Heart left ventricle (tissue), 16 donors: ENCODE measurements around the gene BCKDK. TPM values are rescaled to one million over a fixed set of nuclear protein-coding genes. Genes with fewer than 3 reads are reported as not detected.
A peak's percentile ranks its signal among the peaks of the same experiment; 100 is the strongest.

Experiments
- ATAC-seq, 4 donors: fragments of 200-7000 bp; cut with Tn5 transposase; one replicate each; pipeline ENCODE4 v1.9.1; 2020 to 2022; ENCODE audit warnings: moderate library complexity in 4 of 4, mild to moderate bottlenecking in 3 of 4, moderate number of reproducible peaks in 1 of 4
- DNase-seq, 5 donors: peaks; one replicate each; pipeline ENCODE4 v3.0.0-alpha.2; 2020
- H3K27ac ChIP-seq, 12 donors: fragments of 200-600 bp; sonication (generic) in 4 of 12; one replicate each; pipeline versions ENCODE4 v1.5.0 to v1.8.0; 2016 to 2022; ENCODE audit warnings: mild to moderate bottlenecking in 2 of 12
- H3K27me3 ChIP-seq, 9 donors: fragments of 200-600 bp; sonication (generic) in 2 of 9; one replicate each; pipeline versions ENCODE4 v1.5.1 to v1.8.0; 2016 to 2022; ENCODE audit warnings: mild to moderate bottlenecking in 3 of 9
- H3K36me3 ChIP-seq, 9 donors: fragments of 200-600 bp; sonication (generic) in 2 of 9; one replicate each; pipeline versions ENCODE4 v1.5.0 to v1.8.0; 2018 to 2022; ENCODE audit warnings: mild to moderate bottlenecking in 2 of 9
- H3K4me1 ChIP-seq, 12 donors: fragments of 200-600 bp; sonication (generic) in 4 of 12; one replicate each; pipeline versions ENCODE4 v1.5.0 to v1.8.0; 2016 to 2022; ENCODE audit warnings: mild to moderate bottlenecking in 3 of 12
- H3K4me3 ChIP-seq, 12 donors: fragments of 200-600 bp; sonication (generic) in 4 of 12; one replicate each; pipeline versions ENCODE4 v1.5.0 to v1.8.0; 2017 to 2022; ENCODE audit warnings: mild to moderate bottlenecking in 9 of 12, moderate library complexity in 4 of 12
- H3K9me3 ChIP-seq, 12 donors: fragments of 200-600 bp; sonication (generic) in 4 of 12; one replicate each; pipeline versions ENCODE4 v1.5.0 to v1.8.0; 2016 to 2022; ENCODE audit warnings: mild to moderate bottlenecking in 1 of 12
- CTCF ChIP-seq, 12 donors: fragments of 200-600 bp; sonication (generic) in 4 of 12; IDR thresholded peaks; one replicate each; pipeline versions ENCODE4 v1.5.0 to v1.8.0; 2018 to 2022; ENCODE audit warnings: antibody characterized with exemption in 12 of 12, mild to moderate bottlenecking in 5 of 12
- POLR2A ChIP-seq, 2 donors: fragments of 450-650 bp; IDR thresholded peaks; one replicate each; pipeline ENCODE4 v1.6.1; 2017; ENCODE audit warnings: antibody characterized with exemption in 2 of 2, mild to moderate bottlenecking in 2 of 2, moderate library complexity in 2 of 2
- WGBS, 4 donors: extraction: QIAGEN DNeasy Blood & Tissue Kit in 2 of 4; methylation state at CpG; one replicate each; pipeline versions ENCODE4 v1.1.5 to v1.1.7; 2013 to 2018; 5-methylcytosine and 5-hydroxymethylcytosine counted together
- intact Hi-C, 10 donors: fragments of 100-400 bp; cut with DNase I; formaldehyde crosslinking; loops; one replicate each; pipeline versions ENCODE4 v1.11.1 to v1.14.2; 2022
- polyA plus RNA-seq, 2 donors: library from polyadenylated mRNA; stranded (reverse); fragments of 200-250 nt; gene quantifications; one replicate each; pipeline ENCODE4 v1.2.3, GENCODE V29; 2013
- total RNA-seq, 9 donors: library from RNA; depleted of rRNA in 2 of 9; stranded (reverse); fragments of >200 nt in 2 of 9; fragmentation: NEBNext Ultra II Directional in 3 of 9; extraction: Animal tissue kit (Norgen Biotek cat#: 25700) in 3 of 9; gene quantifications; one replicate each; pipeline versions ENCODE4 v1.1.0 to v1.2.4, GENCODE V29; 2016 to 2023
- donor health status: ischemic (EF 13 %, LVEDD 7.1; RV severe dilation, severe dysfunction).
- donor health status: healthy with polysubstance abuse.
- donor health status: DM: no; HTN: yes; CAD: no.
- donor health status: DM: no; HTN: no; CAD: no.
- donor health status: ischemic (EF 25% LVEDD 6.9; RV normal size, moderate dysfunction).
- donor health status: ischemic (EF 25% LVEDD 5.7; RV mildly dilated, moderate dysfunction).
- donor health status: healthy.
- donor health status: DM: yes; HTN: yes; CAD: no.
- donor health status: ischemic (EF 35%, LVEDD 5.7; RV mildly dilated, moderate dysfunction).
- donor health status: nonischemic (EF 11% LVEDD 7.7; RV severe dilation, severe dysfunction).
- donor health status: DM: yes; HTN: yes; CAD: no.
- donor health status: PGD.
- donor health status: ischemic (EF 29% LVEDD 5.4; RV normal size, mild dysfunction).
- donor health status: nonischemic (EF 23%, LVEDD 6.1; RV moderate dilation, normal function).

BCKDK gene
- total and polyA plus RNA-seq, 11 donors, result 42.6 to 134 (median 67.5) TPM

- peak overlapping the region in 11 of 12 donors; percentile 53 to 84 (median 73) for H3K27ac ChIP-seq
These were observed 2.4 kb upstream of the BCKDK start for GRCh38 chr16:31105677-31106213.

GRCh38 chr16:31106509-31107464 lies 1.4 kb upstream of the BCKDK start:
- Histone ChIP-seq H3K27me3 (no peaks in the 10 kb centered on the region), H3K36me3 (peaks cover 0 to 27% (median 23%) of the 10 kb centered on the region in 9 donors), H3K4me1 (peaks cover 4 to 33% (median 21%) of the 10 kb centered on the region in 12 donors), H3K9me3 (no peaks in the 10 kb centered on the region), H3K27ac (peak overlapping the region in 6 of 12 donors; percentile 66 to 95 (median 79)), H3K4me3 (no peak overlapping the region)
- no peak for TF ChIP-seq POLR2A (IDR thresholded peaks at IDR 0.05)
- no peak for TF ChIP-seq CTCF (IDR thresholded peaks at IDR 0.05)
- ATAC-seq (no peak), DNase-seq (no peak)
- intact Hi-C loops, result loop anchor here in 3 of 10 donors (5.0 kb wide), 1 partner anchor 36 kb away; no protein-coding TSS in a partner anchor
- 92 to 94% (median 93%) methylated on average over 28 of the region's 28 CpGs for WGBS, 4 donors

More at GRCh38 chr16:31105677-31106213, 2.4 kb upstream of the BCKDK start:
- Histone ChIP-seq H3K36me3 (peaks cover 0 to 17% (median 13%) of the 10 kb centered on the region in 9 donors), H3K27me3 (no peaks in the 10 kb centered on the region), H3K4me3 (peak overlapping the region in 9 of 12 donors; percentile 3 to 51 (median 35)), H3K4me1 (peaks cover 4 to 33% (median 21%) of the 10 kb centered on the region in 12 donors), H3K9me3 (no peaks in the 10 kb centered on the region)
- ATAC-seq (peak; percentile 84 to 94 (median 88)), DNase-seq (peak; percentile 88 to 94 (median 92))
- peak; percentile 70 to 91 (median 84) for TF ChIP-seq CTCF (IDR thresholded peaks at IDR 0.05)
- no peak for TF ChIP-seq POLR2A (IDR thresholded peaks at IDR 0.05)
- WGBS, 4 donors, result 9 to 13% (median 11%) methylated on average over 33 of the region's 33 CpGs
- intact Hi-C loops, result loop anchor here in 3 of 10 donors (5.0 kb wide), 1 partner anchor 37 kb away; no protein-coding TSS in a partner anchor

- ATAC-seq, result no peak
- intact Hi-C loops, result loop anchor here in 3 of 10 donors (5.0 kb wide), 1 partner anchor 35 kb away; no protein-coding TSS in a partner anchor
- WGBS, 4 donors, result 94 to 97% (median 95%) methylated on average over 6 of the region's 6 CpGs
- H3K27ac ChIP-seq, result peak overlapping the region in 6 of 12 donors; percentile 92 to 99 (median 94)
- no peaks in the 10 kb centered on the region for H3K27me3 ChIP-seq
- TF ChIP-seq POLR2A (IDR thresholded peaks at IDR 0.05) (no peak), CTCF (IDR thresholded peaks at IDR 0.05) (no peak)
- no peak for DNase-seq
- peak overlapping the region in 1 of 12 donors; percentile 89 for H3K4me3 ChIP-seq
- no peaks in the 10 kb centered on the region for H3K9me3 ChIP-seq
- H3K4me1 ChIP-seq, result peaks cover 4 to 39% (median 22%) of the 10 kb centered on the region in 12 donors
- H3K36me3 ChIP-seq, result peaks cover 0 to 34% (median 30%) of the 10 kb centered on the region in 9 donors
These were observed 720 bp upstream of the BCKDK start for GRCh38 chr16:31107465-31107867.
